Epithelial cell of proximal tubule (primary cell): ENCODE data around the gene F8. TPM values are rescaled to one million over a fixed set of nuclear protein-coding genes. Genes with fewer than 3 reads are reported as not detected.
A peak's percentile ranks its signal among the peaks of the same experiment; 100 is the strongest.

Source experiments
- DNase-seq: peaks from one replicate; pipeline ENCODE4 v3.0.0-alpha.2; 2011; ENCODE audit warnings: low read depth
- H3K4me3 ChIP-seq: 2 replicates; pipeline ENCODE4 v1.5.1; 2011; ENCODE audit warnings: low read depth, mild to moderate bottlenecking, low read length
- total RNA-seq: library from RNA; depleted of rRNA; stranded (reverse); fragments of >200 nt; gene quantifications from 2 replicates; pipeline ENCODE4 v1.2.3, GENCODE V29; 2015
- TF ChIP-seq, protein P1 (sequence below): conservative IDR thresholded peaks from 2 replicates; pipeline ENCODE4 v1.5.1; 2012; ENCODE audit warnings: low read depth, mild to moderate bottlenecking, low read length

Gene F8
- total RNA-seq, 1 donor from 2014 or later = 2.5 TPM

DNA sequence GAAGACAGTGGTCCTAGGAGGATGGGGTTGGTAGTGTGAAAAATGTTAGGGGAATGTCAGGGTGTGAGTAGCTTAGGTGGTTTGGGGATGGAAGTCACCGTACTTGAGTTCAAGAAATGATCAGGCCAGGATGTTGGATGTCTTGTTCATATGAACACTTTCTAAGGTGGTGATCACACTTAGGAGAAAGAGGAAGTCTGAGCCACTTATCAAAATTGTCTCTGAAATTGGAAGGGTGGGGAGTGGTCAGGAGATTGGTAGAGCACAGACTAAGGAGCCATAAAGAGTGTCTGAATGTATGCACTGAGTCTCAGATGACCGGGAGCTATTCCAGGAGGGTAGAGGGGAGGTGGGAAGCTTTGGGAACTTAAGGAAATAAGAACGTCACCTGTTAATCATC, 31.1 kb upstream of the F8 start:
- no peak for DNase-seq
- no peak overlapping the region for H3K4me3 ChIP-seq
- TF ChIP-seq, protein P1, sequence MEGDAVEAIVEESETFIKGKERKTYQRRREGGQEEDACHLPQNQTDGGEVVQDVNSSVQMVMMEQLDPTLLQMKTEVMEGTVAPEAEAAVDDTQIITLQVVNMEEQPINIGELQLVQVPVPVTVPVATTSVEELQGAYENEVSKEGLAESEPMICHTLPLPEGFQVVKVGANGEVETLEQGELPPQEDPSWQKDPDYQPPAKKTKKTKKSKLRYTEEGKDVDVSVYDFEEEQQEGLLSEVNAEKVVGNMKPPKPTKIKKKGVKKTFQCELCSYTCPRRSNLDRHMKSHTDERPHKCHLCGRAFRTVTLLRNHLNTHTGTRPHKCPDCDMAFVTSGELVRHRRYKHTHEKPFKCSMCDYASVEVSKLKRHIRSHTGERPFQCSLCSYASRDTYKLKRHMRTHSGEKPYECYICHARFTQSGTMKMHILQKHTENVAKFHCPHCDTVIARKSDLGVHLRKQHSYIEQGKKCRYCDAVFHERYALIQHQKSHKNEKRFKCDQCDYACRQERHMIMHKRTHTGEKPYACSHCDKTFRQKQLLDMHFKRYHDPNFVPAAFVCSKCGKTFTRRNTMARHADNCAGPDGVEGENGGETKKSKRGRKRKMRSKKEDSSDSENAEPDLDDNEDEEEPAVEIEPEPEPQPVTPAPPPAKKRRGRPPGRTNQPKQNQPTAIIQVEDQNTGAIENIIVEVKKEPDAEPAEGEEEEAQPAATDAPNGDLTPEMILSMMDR = no peak

DNA sequence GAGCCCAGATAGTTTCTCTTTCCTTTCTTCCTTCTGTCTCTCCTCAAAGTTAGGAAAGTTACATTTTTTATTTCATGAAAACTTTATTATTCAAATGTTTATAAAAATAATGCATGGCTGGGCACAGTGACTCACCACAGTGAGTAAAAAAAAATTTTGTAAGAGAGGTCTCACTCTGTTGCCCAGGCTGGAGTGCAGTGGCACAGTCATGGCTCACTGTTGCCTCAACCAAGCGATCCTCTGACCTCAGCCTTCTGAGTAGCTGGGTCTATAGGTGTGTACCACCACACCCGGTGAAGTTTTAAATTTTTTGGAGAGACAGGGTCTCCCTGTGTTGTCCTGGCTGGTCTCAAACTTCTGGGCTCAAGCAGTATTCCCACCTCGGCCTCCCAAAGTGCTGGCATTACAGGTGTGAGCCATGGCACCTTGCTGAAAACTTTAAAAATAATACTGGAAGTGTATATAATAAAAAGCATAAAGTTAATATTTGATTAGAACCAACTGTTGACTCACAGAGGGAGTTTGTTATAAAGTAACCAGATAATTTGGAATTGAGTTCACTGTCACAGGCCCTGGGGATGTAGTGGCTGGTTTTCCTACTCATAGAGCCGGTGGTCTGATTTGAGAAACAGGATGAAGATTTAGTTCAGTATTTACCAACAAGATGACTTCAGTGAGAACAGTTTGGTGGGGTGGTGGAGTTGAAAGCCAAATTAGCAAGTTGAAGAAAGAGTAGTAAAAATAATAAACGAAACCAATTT, 30.4 kb upstream of the F8 start:
- TF ChIP-seq, protein P1 = no peak
- H3K4me3 ChIP-seq = peak overlapping the region; percentile 34
- DNase-seq = no peak

DNA sequence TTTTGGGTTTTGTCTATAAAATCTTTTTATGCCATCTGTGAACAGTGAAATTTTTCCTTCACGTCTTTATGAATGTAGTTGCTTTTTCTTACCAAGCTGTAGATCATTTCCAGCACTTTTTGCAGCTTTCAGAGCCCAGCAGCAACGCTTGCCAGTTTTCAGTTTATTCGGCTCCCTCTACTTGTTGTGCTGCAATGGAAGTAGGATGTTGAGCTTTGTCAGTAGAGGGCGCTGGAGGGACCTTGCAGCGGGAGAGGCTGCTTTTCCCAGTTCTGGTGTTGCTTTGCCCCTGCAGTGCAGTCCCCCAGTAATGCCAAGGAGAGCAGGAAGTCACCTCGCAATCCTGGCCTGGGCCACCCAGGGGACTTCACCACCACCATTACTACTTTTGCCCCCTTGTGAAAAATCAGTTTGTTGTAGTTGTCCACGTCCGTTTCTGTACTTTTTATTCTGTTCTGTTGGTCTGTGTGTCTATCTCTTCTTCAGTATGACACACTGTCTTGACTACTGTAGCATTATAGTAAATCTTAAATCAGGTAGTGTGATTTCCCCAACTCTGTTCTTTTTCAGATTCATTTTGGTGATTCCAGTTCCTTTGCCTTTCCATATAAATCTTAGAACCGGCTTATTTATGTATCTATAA, 26.6 kb upstream of the F8 start:
- H3K4me3 ChIP-seq = no peak overlapping the region
- no peak for DNase-seq
- TF ChIP-seq, protein P1 = peak; percentile 76

DNA sequence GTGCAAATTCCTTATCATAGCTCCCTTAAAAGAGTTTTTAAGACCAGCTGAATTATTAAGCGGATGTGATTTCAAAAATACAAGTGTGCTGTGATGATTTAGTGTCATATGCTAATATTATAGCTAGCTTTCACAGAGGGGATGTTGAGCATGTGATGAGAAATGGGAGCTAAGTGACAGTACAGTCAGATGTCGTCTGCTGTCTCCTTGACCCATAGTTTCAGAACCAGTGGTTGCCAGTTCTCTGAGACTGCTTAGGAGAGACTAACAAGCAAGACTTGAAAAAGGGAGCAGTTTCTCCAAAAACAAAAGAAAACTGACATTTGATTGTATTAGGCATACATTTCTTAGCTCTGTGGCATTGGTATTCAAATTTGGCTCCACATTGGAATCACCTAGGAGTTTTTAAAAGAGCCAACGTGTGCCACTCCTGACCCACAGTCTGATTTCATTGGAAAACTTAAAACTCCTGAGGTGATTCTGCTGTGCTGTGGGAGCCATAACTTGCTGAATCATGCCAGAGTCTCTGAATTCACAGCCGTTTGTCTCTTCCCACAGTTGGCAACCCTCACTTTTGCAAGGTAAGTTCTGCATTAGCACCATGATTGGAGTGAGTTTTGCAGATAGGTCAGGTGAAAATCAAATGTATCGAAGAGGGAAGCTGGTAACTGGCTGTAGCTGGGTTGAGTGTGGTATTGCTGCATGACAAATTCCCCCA, 24.4 kb upstream of the F8 start:
- no peak for DNase-seq
- TF ChIP-seq, protein P1 = no peak
- no peak overlapping the region for H3K4me3 ChIP-seq

DNA sequence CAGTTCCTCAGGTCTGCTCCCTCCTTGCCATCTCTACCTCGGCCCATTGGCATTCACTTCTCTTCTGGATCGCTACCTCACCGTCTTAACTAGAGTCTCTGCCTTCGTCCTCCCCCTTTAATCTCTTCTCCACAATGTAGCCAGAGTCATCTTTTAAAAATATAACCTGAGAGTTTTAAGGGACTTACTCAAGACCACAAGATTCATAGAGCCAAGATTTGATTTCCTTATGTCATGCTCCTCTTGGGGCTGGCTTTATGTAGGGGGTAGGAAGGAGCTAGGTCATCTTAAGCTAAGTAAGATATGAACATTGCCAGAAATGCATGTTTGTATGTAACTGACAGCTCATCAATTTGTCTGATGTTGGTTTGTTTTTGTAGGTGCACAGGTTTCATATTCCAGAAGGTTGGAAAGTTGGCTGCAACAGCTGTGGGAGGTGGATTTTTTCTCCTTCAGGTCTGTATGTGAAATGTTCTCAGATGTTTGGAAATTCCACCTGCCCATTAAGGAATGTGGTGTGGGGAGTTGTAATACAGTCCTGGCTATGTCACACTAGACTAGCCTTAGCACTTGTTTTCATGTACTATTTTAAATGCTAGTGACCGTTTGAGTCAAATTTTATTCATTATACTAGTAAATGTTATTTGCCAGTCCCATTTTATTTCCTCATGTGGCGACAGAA, 23.7 kb upstream of the F8 start:
- TF ChIP-seq, protein P1 = no peak
- no peak overlapping the region for H3K4me3 ChIP-seq
- no peak for DNase-seq

DNA sequence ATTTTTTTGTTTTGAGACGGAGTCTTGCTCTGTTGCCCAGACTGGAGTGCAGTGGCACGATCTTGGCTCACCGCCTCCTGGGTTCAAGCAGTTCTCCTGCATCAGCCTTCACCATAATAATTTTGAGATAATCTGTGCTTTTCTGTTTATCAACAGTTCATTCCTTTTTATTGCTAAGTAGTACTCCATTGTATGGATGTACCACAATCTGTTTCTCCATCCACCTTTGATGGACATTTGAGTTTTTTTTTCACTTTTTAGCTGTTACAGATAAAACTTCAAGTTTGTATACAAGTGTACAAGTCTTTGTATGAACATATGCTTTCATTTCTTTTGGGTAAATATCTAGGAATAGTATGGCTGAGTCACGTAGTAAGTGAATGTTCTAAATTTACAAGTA, 13.2 kb upstream of the F8 start:
- DNase-seq = no peak
- no peak overlapping the region for H3K4me3 ChIP-seq
- TF ChIP-seq, protein P1 = no peak
